Suprapubic skin (tissue), 4 donors: Measurements from ENCODE around the gene GTF2H4. TPM values are rescaled to one million over a fixed set of nuclear protein-coding genes. Genes with fewer than 3 reads are reported as not detected.
A peak's percentile ranks its signal among the peaks of the same experiment; 100 is the strongest.

Experiments
- DNase-seq, 2 donors: peaks; one replicate each; pipeline ENCODE4 v3.0.0-alpha.2; 2019; ENCODE audit warnings: low spot score in 2 of 2
- H3K27ac ChIP-seq: fragments of 200-600 bp; sonication (generic); one replicate; pipeline ENCODE4 v1.5.1; 2019
- H3K27me3 ChIP-seq: fragments of 200-600 bp; sonication (generic); one replicate; pipeline ENCODE4 v1.5.1; 2019
- H3K36me3 ChIP-seq: fragments of 200-600 bp; sonication (generic); one replicate; pipeline ENCODE4 v1.5.1; 2019
- H3K4me1 ChIP-seq: fragments of 200-600 bp; sonication (generic); one replicate; pipeline ENCODE4 v1.5.1; 2019
- H3K4me3 ChIP-seq: fragments of 200-600 bp; sonication (generic); one replicate; pipeline ENCODE4 v1.5.1; 2019; ENCODE audit warnings: mild to moderate bottlenecking
- H3K9me3 ChIP-seq: fragments of 200-600 bp; sonication (generic); one replicate; pipeline ENCODE4 v1.5.1; 2019
- EP300 ChIP-seq: sonication (generic); formaldehyde crosslinking; IDR thresholded peaks from one replicate; pipeline ENCODE4 v1.6.1; 2017; ENCODE audit warnings: antibody characterized with exemption
- POLR2A ChIP-seq, 2 donors: fragments of 450-650 bp; IDR thresholded peaks; one replicate each; pipeline ENCODE4 v1.6.1; 2017; ENCODE audit warnings: antibody characterized with exemption in 2 of 2, mild to moderate bottlenecking in 2 of 2, moderate library complexity in 2 of 2
- POLR2AphosphoS5 ChIP-seq, 3 donors: sonication (generic); formaldehyde crosslinking; IDR thresholded peaks; one replicate each; pipeline ENCODE4 v1.6.1; 2017; ENCODE audit warnings: antibody characterized with exemption in 3 of 3
- WGBS: methylation state at CpG from one replicate; pipeline ENCODE4 v1.1.5; 2018; 5-methylcytosine and 5-hydroxymethylcytosine counted together
- total RNA-seq, 4 donors: library from RNA; depleted of rRNA; stranded (reverse); fragments of >200 nt; gene quantifications; one replicate each; pipeline ENCODE4 v1.1.0, GENCODE V29; 2016
- TF ChIP-seq, protein P1 (sequence below), 2 donors: fragments of 200-600 bp in 1 of 2; fragments of 450-650 bp in 1 of 2; sonication (generic) in 1 of 2; IDR thresholded peaks; one replicate each; pipeline ENCODE4 v1.5.1; 2016 to 2019; ENCODE audit warnings: antibody characterized with exemption in 2 of 2, mild to moderate bottlenecking in 1 of 2, moderate library complexity in 1 of 2

GTF2H4 gene
- total RNA-seq, 4 donors from 2014 or later, result 10.5 to 33.5 (median 11.3) TPM

DNA sequence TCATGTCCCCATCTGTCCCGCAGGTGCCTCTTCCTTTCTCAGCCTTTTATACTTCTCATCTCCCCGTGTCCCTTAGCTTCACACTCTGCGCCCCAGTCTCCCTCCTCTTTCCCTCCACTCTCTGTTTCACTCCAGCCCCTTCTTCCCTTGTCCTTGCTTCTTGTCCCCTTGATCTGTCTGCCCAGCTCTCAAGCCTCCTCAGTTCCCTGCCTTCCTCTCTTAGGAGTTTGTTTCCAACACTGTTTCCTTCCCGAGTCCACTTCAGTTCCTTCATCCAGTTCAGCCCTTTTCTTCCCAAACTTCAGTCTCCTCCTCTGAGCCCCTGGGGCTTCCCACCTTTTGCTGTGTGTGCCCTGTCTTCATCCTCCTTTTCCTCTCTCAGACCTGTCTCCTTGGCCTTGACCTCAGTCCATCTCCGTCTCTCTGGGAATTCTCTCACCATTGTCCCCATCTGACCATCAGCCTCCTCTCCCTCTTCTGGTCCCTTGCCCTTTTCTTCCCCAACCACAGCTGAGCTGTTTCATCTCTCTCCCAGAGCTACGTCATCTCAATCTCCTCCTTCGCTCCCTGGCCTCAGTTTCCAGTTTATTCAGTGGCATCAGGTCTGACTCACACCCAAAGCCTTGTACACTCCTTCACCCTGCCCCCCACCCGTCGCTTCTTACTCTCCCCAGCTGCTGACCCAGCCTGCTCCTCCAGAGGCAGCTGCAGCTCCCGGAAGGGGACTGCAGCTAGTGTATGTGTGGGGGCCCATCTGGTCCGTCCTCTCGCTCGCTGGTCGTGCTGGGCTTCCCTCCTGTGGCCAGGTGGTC is 26.4 kb upstream of the GTF2H4 start:
- no peak for TF ChIP-seq EP300
- TF ChIP-seq, protein P1, sequence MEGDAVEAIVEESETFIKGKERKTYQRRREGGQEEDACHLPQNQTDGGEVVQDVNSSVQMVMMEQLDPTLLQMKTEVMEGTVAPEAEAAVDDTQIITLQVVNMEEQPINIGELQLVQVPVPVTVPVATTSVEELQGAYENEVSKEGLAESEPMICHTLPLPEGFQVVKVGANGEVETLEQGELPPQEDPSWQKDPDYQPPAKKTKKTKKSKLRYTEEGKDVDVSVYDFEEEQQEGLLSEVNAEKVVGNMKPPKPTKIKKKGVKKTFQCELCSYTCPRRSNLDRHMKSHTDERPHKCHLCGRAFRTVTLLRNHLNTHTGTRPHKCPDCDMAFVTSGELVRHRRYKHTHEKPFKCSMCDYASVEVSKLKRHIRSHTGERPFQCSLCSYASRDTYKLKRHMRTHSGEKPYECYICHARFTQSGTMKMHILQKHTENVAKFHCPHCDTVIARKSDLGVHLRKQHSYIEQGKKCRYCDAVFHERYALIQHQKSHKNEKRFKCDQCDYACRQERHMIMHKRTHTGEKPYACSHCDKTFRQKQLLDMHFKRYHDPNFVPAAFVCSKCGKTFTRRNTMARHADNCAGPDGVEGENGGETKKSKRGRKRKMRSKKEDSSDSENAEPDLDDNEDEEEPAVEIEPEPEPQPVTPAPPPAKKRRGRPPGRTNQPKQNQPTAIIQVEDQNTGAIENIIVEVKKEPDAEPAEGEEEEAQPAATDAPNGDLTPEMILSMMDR (IDR thresholded peaks at IDR 0.05), result no peak
- Histone ChIP-seq H3K9me3 (no peaks in the 10 kb centered on the region), H3K36me3 (no peaks in the 10 kb centered on the region), H3K27ac (peak overlapping the region; percentile 98), H3K4me3 (no peak overlapping the region), H3K27me3 (no peaks in the 10 kb centered on the region), H3K4me1 (peaks cover 61% of the 10 kb centered on the region)
- whole genome bisulfite sequencing, result 84% methylated on average over 14 of the region's 14 CpGs
- no peak for DNase-seq

DNA sequence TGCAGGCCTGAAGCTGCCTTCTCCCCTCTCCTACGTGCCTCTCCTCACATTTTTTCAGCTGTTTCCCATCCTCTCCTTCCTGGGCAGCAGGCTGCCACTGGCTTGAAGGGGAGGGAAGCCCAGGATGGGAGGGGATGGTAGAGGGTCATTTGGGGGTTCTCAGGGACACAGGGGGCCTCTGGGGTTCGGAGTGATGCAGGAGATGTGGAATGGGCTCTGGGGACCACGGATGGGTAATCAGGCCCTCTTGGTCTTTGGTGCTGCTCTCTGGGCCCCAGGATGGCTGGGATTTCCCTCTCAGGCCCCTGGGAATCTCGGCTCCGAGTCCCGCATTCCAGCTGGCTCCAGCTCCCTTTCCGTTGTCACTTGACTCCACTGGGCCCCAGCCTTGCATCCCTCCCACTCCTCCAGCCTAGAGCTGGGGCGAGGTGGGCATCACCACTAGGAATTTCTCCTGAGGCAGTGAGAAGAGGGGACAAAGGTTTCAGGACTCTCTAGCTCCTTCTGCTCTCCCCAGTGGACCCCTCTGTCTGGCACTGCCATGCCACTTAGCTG is 25.7 kb upstream of the GTF2H4 start:
- Histone ChIP-seq H3K4me3 (peak overlapping the region; percentile 82), H3K36me3 (no peaks in the 10 kb centered on the region), H3K9me3 (no peaks in the 10 kb centered on the region), H3K27me3 (no peaks in the 10 kb centered on the region), H3K27ac (peak overlapping the region; percentile 98), H3K4me1 (peaks cover 61% of the 10 kb centered on the region)
- 41% methylated on average over 8 of the region's 8 CpGs for WGBS
- no peak for DNase-seq
- TF ChIP-seq POLR2AphosphoS5 (IDR thresholded peaks at IDR 0.05), result no peak
- TF ChIP-seq EP300, result no peak
- no peak for TF ChIP-seq POLR2A (IDR thresholded peaks at IDR 0.05)
- TF ChIP-seq, protein P1 (IDR thresholded peaks at IDR 0.05), result no peak

DNA sequence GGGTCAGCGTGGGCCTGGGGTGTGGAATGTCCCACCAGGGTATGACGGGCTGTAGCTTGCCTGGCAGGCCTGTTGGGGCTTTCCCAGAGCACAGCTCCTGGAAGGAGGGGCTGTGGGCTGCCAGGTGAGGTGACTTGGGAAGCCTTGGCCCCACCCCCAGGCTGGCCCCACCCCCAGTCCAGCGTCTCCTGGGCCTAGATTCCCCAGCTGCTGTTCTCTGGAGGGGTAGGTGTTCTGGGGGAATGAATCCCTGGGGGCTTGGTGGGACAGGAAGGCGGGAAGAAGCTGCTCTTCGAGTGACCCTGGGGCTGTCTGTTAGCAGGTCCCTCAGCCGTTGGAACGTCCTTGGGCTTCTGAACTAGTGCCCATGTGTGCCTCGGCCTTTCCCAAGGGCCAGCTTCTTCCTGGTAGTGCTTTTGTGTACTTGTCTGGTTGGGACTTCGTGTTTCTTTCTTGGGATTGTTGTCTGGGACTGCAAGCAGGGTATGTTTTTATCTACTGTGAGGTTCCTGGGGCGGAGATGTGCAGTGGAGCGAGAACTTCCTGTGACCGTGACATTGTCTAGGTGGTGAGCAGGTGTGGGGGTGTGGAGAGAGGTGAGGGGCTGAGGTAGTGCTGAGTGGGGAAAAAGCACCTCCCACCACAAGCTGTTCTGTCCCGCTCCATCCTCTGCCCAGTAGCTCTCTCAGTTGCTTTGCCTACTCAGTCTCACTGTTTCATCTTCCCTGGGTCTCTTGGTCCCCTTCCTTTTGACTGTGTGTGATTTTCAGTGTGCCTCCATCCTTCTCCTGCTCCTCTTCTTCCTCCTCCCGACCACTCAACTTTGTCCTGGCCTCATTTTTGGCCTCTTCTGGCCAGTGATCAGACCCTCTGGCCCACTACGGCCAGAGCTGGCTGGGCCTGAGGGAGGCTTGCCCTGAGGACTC is 25.0 kb upstream of the GTF2H4 start:
- TF ChIP-seq, protein P1 (IDR thresholded peaks at IDR 0.05), result no peak
- TF ChIP-seq POLR2A (IDR thresholded peaks at IDR 0.05) (no peak), POLR2AphosphoS5 (IDR thresholded peaks at IDR 0.05) (no peak), EP300 (no peak)
- H3K4me1 ChIP-seq, result peaks cover 56% of the 10 kb centered on the region
- H3K27me3 ChIP-seq, result no peaks in the 10 kb centered on the region
- H3K27ac ChIP-seq, result peak overlapping the region; percentile 98
- DNase-seq, result no peak
- H3K4me3 ChIP-seq, result peak overlapping the region; percentile 82
- no peaks in the 10 kb centered on the region for H3K9me3 ChIP-seq
- H3K36me3 ChIP-seq, result no peaks in the 10 kb centered on the region
- 34% methylated on average over 13 of the region's 15 CpGs for WGBS

DNA sequence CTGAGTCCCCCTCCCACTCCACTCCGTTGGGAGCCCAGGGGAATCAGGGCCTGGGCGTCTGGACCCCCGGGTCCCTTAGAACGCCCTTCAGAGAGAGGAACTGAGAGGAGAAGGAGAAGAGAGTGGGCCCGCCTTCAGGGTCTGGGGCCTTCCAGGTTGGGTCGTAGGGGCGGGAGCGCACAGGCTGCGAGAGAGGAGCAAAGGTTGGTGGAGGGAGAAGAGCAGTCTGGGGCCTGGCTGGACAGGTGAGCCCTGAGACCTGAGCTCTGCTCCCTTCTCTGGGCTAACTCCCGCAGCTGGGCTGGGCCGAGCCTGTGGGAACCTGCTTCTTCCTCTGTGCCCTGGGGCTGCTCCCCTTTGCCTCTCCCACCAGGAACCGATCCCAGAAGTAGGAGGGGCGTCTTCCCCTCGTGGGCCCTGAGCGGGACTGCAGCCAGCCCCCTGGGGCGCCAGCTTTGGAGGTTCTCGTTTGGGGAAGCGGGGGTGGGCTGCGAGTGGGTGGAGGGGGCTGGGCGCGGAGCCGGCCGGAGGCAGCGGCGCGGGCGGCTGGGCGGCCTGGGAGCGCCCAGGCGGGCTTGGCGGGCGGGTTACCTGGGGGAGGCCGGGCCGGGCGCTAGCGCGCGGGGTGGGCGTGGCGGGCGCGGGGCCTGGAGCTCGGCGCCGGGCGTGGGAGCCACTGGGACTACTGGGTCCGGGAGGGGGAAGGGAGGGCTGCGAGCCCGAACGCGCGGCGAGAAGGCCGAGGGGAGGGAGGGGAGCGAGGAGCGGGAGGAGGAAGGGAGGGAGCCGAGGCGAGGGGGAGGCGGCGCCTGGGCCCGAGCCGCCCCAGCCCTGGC is 24.1 kb upstream of the GTF2H4 start, which contains the start of gene DDR1:
Gene DDR1, plus strand, starts transcription at position 835 of the 836 bp plus-strand sequence. CDS start 4,211 bp downstream, outside the sequence.
- Histone ChIP-seq H3K9me3 (no peaks in the 10 kb centered on the region), H3K27me3 (no peaks in the 10 kb centered on the region), H3K4me3 (peak within 1 kb of the TSS; percentile 82), H3K27ac (peak within 1 kb of the TSS; percentile 98), H3K4me1 (peaks cover 60% of the 10 kb centered on the region), H3K36me3 (peaks cover 5% of the 10 kb centered on the region)
- WGBS, result 24% methylated on average over 11 of the region's 62 CpGs
- TF ChIP-seq POLR2AphosphoS5 (IDR thresholded peaks at IDR 0.05), result no peak
- TF ChIP-seq, protein P1 (IDR thresholded peaks at IDR 0.05), result no peak
- TF ChIP-seq POLR2A (IDR thresholded peaks at IDR 0.05), result peak in 1 of 2 donors; percentile 23
- DNase-seq, result peak; percentile 88 to 89
